GM23338 (cell line): Measurements from ENCODE around the gene ZEB2. TPM values are rescaled to one million over a fixed set of nuclear protein-coding genes. Genes with fewer than 3 reads are reported as not detected.

Experiments used
- ATAC-seq: fragments of 200-7000 bp; cut with Tn5 transposase; 3 replicates; pipeline ENCODE4 v1.9.1; 2020
- DNase-seq: peaks from one replicate; pipeline ENCODE4 v3.0.0-alpha.2; 2015; ENCODE audit warnings: low spot score
- H2AFZ ChIP-seq: fragments of 200-600 bp; sonication (generic); 2 replicates; pipeline ENCODE4 v1.8.0; 2016; ENCODE audit warnings: antibody characterized with exemption, mild to moderate bottlenecking, moderate library complexity
- H3F3A ChIP-seq: fragments of 200-600 bp; sonication (generic); replicated peaks from 2 replicates; pipeline ENCODE4 v1.8.0; 2017; ENCODE audit warnings: antibody characterized with exemption, mixed run types, low read depth
- H3K27ac ChIP-seq: fragments of 200-600 bp; sonication (generic); 2 replicates; pipeline ENCODE4 v1.6.1; 2016; ENCODE audit warnings: low read depth
- H3K27me3 ChIP-seq: fragments of 200-600 bp; sonication (generic); 2 replicates; pipeline ENCODE4 v1.8.0; 2016; ENCODE audit warnings: mild to moderate bottlenecking, mixed run types, moderate library complexity; ENCODE audit not compliant: insufficient read depth
- H3K36me3 ChIP-seq: fragments of 200-600 bp; sonication (generic); 2 replicates; pipeline ENCODE4 v1.8.0; 2016; ENCODE audit warnings: mild to moderate bottlenecking; ENCODE audit not compliant: insufficient read depth
- H3K4me1 ChIP-seq: fragments of 200-600 bp; sonication (generic); 2 replicates; pipeline ENCODE4 v1.8.0; 2016; ENCODE audit warnings: mild to moderate bottlenecking, moderate library complexity; ENCODE audit not compliant: insufficient read depth
- H3K4me2 ChIP-seq: fragments of 200-600 bp; sonication (generic); 2 replicates; pipeline ENCODE4 v1.7.1; 2017; ENCODE audit warnings: mixed run types
- H3K4me3 ChIP-seq: fragments of 200-600 bp; sonication (generic); 2 replicates; pipeline ENCODE4 v1.6.1; 2016; ENCODE audit warnings: mixed run types
- H3K79me2 ChIP-seq: fragments of 200-600 bp; sonication (generic); replicated peaks from 2 replicates; pipeline ENCODE4 v1.8.0; 2017; ENCODE audit warnings: mild to moderate bottlenecking; ENCODE audit not compliant: insufficient read depth
- H3K9me2 ChIP-seq: fragments of 200-600 bp; sonication (generic); 2 replicates; pipeline ENCODE4 v1.8.0; 2017; ENCODE audit not compliant: insufficient read depth
- H4K20me1 ChIP-seq: fragments of 200-600 bp; sonication (generic); replicated peaks from 2 replicates; pipeline ENCODE4 v1.8.0; 2017; ENCODE audit warnings: mild to moderate bottlenecking; ENCODE audit not compliant: insufficient read depth
- H3K27ac Mint-ChIP-seq: 2 replicates; pipeline ENCODE4 v1.8.0; 2020; ENCODE audit warnings: inconsistent platforms, mild to moderate bottlenecking, moderate library complexity, mixed read lengths
- H3K27me3 Mint-ChIP-seq: 3 replicates; pipeline ENCODE4 v1.8.0; 2022; ENCODE audit warnings: low read depth, mild to moderate bottlenecking, moderate library complexity, mixed read lengths, inconsistent platforms; ENCODE audit not compliant: insufficient read depth, poor library complexity
- H3K36me3 Mint-ChIP-seq: 3 replicates; pipeline ENCODE4 v1.8.0; 2021; ENCODE audit warnings: low read depth, mild to moderate bottlenecking, inconsistent platforms, moderate library complexity, mixed read lengths
- H3K4me1 Mint-ChIP-seq: 3 replicates; pipeline ENCODE4 v1.8.0; 2020; ENCODE audit warnings: mild to moderate bottlenecking, inconsistent platforms, mixed read lengths
- H3K4me3 Mint-ChIP-seq: 3 replicates; pipeline ENCODE4 v1.8.0; 2021; ENCODE audit warnings: moderate library complexity, mild to moderate bottlenecking, inconsistent platforms, mixed read lengths
- H3K9me3 Mint-ChIP-seq: 3 replicates; pipeline ENCODE4 v1.8.0; 2020; ENCODE audit warnings: moderate library complexity, mild to moderate bottlenecking, inconsistent platforms, mixed read lengths
- CREB1 ChIP-seq: fragments of 250-450 bp; sonication (Bioruptor Pico); IDR thresholded peaks from 2 replicates; pipeline ENCODE4 v1.5.0; 2020; ENCODE audit warnings: low read depth, mild to moderate bottlenecking, moderate library complexity
- CTCF ChIP-seq, 2 experiments: fragments of 200-600 bp in 1 of 2; sonication (generic) in 1 of 2; conservative IDR thresholded peaks; 2 replicates each; pipeline versions ENCODE4 v1.5.1 to v1.6.1; 2016 to 2017; ENCODE audit warnings: antibody characterized with exemption in 2 of 2, low read depth in 2 of 2, mild to moderate bottlenecking in 2 of 2, moderate library complexity in 1 of 2
- ETS1 ChIP-seq: IDR thresholded peaks from 2 replicates; pipeline ENCODE4 v1.6.1; 2016; ENCODE audit warnings: antibody characterized with exemption
- EZH2 ChIP-seq: fragments of 200-600 bp; sonication (generic); IDR thresholded peaks from one replicate; pipeline ENCODE4 v1.8.0; 2017; ENCODE audit warnings: antibody characterized with exemption, mild to moderate bottlenecking, low read depth; ENCODE audit not compliant: unreplicated experiment
- EZH2phosphoT487 ChIP-seq: fragments of 200-600 bp; sonication (generic); IDR thresholded peaks from one replicate; pipeline ENCODE4 v1.8.1; 2018; ENCODE audit warnings: antibody characterized with exemption; ENCODE audit not compliant: unreplicated experiment
- JUNB ChIP-seq: IDR thresholded peaks from one replicate; pipeline ENCODE4 v1.6.1; 2016; ENCODE audit warnings: antibody characterized with exemption; ENCODE audit not compliant: unreplicated experiment
- NANOG ChIP-seq: IDR thresholded peaks from 2 replicates; pipeline ENCODE4 v1.6.1; 2016; ENCODE audit warnings: antibody characterized with exemption, borderline replicate concordance
- POLR2AphosphoS5 ChIP-seq: IDR thresholded peaks from 2 replicates; pipeline ENCODE4 v1.6.1; 2016; ENCODE audit warnings: antibody characterized with exemption, low read depth
- REST ChIP-seq: IDR thresholded peaks from one replicate; pipeline ENCODE4 v1.6.1; 2018; ENCODE audit warnings: antibody characterized with exemption; ENCODE audit not compliant: unreplicated experiment
- STAT1 ChIP-seq: IDR thresholded peaks from one replicate; pipeline ENCODE4 v1.6.1; 2016; ENCODE audit warnings: antibody characterized with exemption; ENCODE audit not compliant: unreplicated experiment
- ZNF114 ChIP-seq: fragments of 250-450 bp; sonication (Bioruptor Pico); IDR thresholded peaks from 2 replicates; pipeline ENCODE4 v1.5.0; 2020; ENCODE audit warnings: mild to moderate bottlenecking, moderate library complexity
- ZNF331 ChIP-seq: fragments of 250-450 bp; sonication (Bioruptor Pico); IDR thresholded peaks from 2 replicates; pipeline ENCODE4 v1.5.0; 2020; ENCODE audit warnings: low read depth, mild to moderate bottlenecking, moderate library complexity
- ZNF462 ChIP-seq: fragments of 250-450 bp; sonication (Bioruptor Pico); IDR thresholded peaks from 2 replicates; pipeline ENCODE4 v1.5.0; 2020; ENCODE audit warnings: mild to moderate bottlenecking, moderate library complexity
- polyA plus RNA-seq: library from polyadenylated mRNA; unstranded; fragments of >200 nt; fragmentation: Nextera tagmentation; extraction: Ambion mirVana; gene quantifications from 2 replicates; pipeline ENCODE4 v1.2.1, GENCODE V29; 2016
- total RNA-seq: library from RNA; depleted of rRNA; stranded (reverse); fragments of >200 nt; shearing (Covaris generic); gene quantifications from 2 replicates; pipeline ENCODE4 v1.2.3, GENCODE V29; 2014

ZEB2 gene
- total and polyA plus RNA-seq, 2 experiments from 2014 or later: 0.45 TPM; not detected in 1

GRCh38 chr2:144550084-144550483 lies 30.2 kb upstream of the ZEB2 start:
- ATAC-seq (no peak), DNase-seq (no peak)
- no peak overlapping the region for H3K27ac ChIP-seq
- TF ChIP-seq EZH2phosphoT487 (no peak), CREB1 (CRISPR knock-in tag) (no peak), ZNF114 (CRISPR knock-in tag) (no peak), NANOG (no peak), ZNF331 (no peak), REST (no peak), CTCF (conservative IDR thresholded peaks at IDR 0.05; ENCODE audit: low read depth in 2 of 2) (no peak), STAT1 (no peak), ZNF462 (CRISPR knock-in tag) (no peak), JUNB (no peak), ETS1 (no peak), EZH2 (no peak), POLR2AphosphoS5 (no peak)
- no peak overlapping the region for H3K4me2 ChIP-seq
- H2AFZ ChIP-seq: no peak overlapping the region
- H3K9me3 Mint-ChIP-seq: no peaks in the 10 kb centered on the region
- peaks cover 18% of the 10 kb centered on the region for H3K4me1 ChIP-seq
- no peaks in the 10 kb centered on the region for H4K20me1 ChIP-seq
- peaks cover 20% of the 10 kb centered on the region for H3K4me1 Mint-ChIP-seq
- H3K4me3 Mint-ChIP-seq: no peak overlapping the region
- H3K27me3 ChIP-seq: no peaks in the 10 kb centered on the region
- H3K36me3 Mint-ChIP-seq: no peaks in the 10 kb centered on the region
- peaks cover 3% of the 10 kb centered on the region for H3K27me3 Mint-ChIP-seq
- H3K36me3 ChIP-seq: no peaks in the 10 kb centered on the region
- no peak overlapping the region for H3K27ac Mint-ChIP-seq
- no peaks in the 10 kb centered on the region for H3F3A ChIP-seq
- no peaks in the 10 kb centered on the region for H3K9me2 ChIP-seq
- H3K4me3 ChIP-seq: no peak overlapping the region
- H3K79me2 ChIP-seq: no peaks in the 10 kb centered on the region
